ENCODE measurements around the gene WAS.

DNA sequence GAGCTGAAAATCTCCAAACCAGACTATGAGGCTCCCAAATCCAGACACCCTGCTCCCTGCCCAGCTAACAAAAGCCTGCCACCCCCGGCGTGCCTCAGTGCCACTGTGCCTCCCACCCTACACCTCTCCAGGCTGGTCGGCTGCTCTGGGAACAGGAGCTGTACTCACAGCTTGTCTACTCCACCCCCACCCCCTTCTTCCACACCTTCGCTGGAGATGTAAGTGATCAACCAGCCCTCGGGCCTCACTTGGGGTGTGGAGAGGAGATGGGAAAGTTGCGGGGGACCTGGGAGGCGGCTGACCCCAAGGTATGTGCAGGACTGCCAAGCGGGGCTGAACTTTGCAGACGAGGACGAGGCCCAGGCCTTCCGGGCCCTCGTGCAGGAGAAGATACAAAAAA is 1.8 kb downstream of the WAS start:
- TF ChIP-seq REST (IDR thresholded peaks at IDR 0.05; ENCODE audit: unreplicated experiment), result no peak
- TF ChIP-seq, protein P1, sequence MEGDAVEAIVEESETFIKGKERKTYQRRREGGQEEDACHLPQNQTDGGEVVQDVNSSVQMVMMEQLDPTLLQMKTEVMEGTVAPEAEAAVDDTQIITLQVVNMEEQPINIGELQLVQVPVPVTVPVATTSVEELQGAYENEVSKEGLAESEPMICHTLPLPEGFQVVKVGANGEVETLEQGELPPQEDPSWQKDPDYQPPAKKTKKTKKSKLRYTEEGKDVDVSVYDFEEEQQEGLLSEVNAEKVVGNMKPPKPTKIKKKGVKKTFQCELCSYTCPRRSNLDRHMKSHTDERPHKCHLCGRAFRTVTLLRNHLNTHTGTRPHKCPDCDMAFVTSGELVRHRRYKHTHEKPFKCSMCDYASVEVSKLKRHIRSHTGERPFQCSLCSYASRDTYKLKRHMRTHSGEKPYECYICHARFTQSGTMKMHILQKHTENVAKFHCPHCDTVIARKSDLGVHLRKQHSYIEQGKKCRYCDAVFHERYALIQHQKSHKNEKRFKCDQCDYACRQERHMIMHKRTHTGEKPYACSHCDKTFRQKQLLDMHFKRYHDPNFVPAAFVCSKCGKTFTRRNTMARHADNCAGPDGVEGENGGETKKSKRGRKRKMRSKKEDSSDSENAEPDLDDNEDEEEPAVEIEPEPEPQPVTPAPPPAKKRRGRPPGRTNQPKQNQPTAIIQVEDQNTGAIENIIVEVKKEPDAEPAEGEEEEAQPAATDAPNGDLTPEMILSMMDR (conservative IDR thresholded peaks at IDR 0.05; ENCODE audit: low read depth in 2 of 2), result no peak
- TF ChIP-seq STAT1 (IDR thresholded peaks at IDR 0.05; ENCODE audit: unreplicated experiment), result no peak
